Renal pelvis (tissue), 4 donors: ENCODE results near the gene VLDLR. TPM values are rescaled to one million over a fixed set of nuclear protein-coding genes. Genes with fewer than 3 reads are reported as not detected.

Experiments
- DNase-seq: peaks from one replicate; pipeline ENCODE4 v3.0.0-alpha.2; 2013
- polyA plus RNA-seq, 3 donors: library from polyadenylated mRNA; unstranded; fragments of 120-200 nt; gene quantifications; one replicate each; pipeline ENCODE4 v1.2.1, GENCODE V29; 2013; ENCODE audit not compliant: insufficient read length in 3 of 3

VLDLR gene
- polyA plus RNA-seq, 3 donors = 26.9 to 30.7 (median 29.9) TPM

GRCh38 chr9:2655411-2655901 is 33.9 kb downstream of the VLDLR start:
- DNase-seq = no peak

GRCh38 chr9:2657427-2657826 is 35.8 kb downstream of the VLDLR start:
- DNase-seq = no peak

GRCh38 chr9:2662496-2662895 is 40.9 kb downstream of the VLDLR start:
- DNase-seq = no peak

GRCh38 chr9:2663461-2664173 is 42.0 kb downstream of the VLDLR start:
- DNase-seq = no peak

DNA sequence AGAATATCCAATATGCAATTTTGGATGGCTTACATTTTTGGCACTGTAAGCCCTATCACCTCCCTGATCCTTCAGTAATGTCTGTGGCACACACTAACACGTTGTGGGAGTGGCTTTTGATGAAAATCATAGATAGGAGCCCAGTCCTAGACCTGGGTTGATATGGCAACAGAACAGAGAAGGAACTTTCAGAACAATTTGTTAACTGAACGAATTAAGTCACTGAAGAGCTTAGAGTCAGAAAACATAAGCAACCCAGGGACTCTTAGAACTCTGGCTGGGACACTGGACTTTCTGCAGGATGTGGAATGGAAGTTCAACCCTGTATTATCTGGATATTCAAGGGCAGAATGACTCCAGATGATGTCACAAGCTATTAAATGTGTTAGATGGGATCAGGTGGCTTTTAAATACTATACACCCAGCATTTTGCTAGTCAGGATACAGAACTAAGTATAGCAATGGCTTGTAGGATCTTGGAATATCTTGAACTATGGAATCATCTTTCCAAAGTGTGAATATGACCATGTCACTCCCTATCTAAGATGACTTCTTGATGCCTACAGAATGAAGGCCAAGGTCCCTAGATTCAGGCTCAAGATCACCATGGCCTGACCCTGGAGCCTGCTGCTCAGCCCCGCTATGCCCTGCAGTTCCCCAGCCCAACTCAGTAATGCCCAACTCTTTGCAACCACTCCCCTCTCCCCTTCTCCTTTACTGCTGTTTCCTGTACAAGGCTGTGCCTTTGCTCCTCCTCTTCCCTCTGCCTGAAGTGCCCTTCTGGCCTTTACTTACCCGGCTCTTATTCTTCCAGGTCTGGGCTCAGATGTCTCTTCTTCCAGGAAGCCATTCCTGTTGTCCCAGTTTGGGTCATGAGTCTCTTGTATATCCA is 42.8 kb downstream of the VLDLR start:
- no peak for DNase-seq

- no peak for DNase-seq
Observed at GRCh38 chr9:2666569-2666968, 45.0 kb downstream of the VLDLR start.

- DNase-seq = no peak
Observed at GRCh38 chr9:2673161-2673560, 51.6 kb downstream of the VLDLR start.

DNA sequence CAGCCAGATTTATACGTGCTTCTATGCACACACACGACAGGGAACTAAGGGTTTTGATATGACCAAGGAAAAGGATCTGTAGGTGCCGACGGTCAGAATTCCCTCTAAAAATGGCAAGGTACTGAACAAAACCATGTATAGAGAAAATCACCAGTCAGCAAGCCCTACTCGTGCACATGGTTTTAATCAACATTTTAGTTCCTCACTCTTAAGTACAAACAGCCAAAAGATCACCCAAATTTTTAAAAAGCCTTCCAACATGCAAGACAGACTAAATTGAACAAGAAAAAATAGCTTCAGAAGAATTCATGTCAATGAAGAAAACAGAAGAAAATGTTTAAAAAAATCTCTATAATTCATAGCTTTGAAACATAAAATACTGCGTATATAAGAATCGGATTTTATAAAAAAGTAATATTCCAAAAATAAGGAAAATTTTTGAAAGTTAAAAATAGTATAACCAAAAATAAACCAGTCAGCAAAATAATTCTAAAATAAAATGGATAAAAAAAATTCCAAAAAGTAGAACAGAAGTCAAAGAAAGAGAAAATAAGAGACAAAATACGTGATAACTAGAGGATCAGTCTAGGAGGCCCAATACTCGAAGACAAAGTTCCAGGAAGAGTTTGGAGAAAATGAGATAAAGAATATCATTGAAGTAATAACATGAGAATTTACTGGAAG is 52.7 kb downstream of the VLDLR start:
- no peak for DNase-seq

- no peak for DNase-seq
Observed at GRCh38 chr9:2675834-2676233, 54.2 kb downstream of the VLDLR start.

GRCh38 chr9:2676466-2676865 is 54.9 kb downstream of the VLDLR start:
- DNase-seq = no peak

DNA sequence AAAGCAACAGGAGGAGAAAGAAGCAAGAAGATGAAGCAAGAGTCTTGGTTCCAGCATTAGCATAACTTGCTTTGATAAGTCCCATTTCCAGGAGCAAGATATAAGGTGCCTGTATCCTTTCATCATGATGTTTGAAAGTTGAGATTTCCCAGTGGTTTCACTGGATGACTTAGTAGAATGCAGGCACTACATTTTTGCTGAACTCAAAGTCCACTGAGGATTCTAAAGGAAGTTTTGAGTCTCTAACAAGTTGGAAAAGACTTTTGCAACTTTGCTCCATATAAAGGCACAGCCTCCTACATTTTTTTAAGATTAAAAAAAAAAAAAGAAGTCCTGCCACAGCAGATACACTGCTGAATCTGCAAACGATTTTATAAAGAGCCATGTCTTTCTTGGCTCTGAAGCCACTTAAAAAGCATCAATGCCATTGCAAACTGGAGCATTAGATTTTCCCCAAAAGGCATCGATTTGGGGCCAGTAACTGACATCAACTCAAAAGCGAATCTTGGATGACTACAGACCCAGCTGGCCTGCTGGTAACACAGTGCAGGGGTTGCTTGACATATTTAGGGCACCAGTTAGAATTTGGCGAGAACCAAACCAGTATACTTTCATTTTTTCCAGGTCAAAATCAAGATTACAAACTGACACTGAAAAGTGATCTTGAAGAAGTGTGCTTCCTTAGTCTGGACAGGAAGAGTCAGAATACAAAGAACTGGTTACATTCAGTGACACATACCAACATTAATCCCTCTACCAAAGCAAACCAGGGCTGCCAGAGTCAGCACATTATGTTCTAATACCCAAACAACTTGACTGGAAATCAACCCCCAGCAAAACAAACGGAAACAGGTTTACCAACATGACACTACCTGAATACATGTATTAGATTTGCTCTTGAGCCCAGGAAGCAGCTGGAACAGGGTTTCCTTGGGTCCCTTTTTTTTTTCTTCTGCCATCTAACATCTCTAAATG is 56.6 kb downstream of the VLDLR start:
- DNase-seq = no peak

- DNase-seq = no peak
Observed at GRCh38 chr9:2679011-2679410, 57.4 kb downstream of the VLDLR start.

GRCh38 chr9:2681981-2682380 is 60.4 kb downstream of the VLDLR start:
- no peak for DNase-seq

DNA sequence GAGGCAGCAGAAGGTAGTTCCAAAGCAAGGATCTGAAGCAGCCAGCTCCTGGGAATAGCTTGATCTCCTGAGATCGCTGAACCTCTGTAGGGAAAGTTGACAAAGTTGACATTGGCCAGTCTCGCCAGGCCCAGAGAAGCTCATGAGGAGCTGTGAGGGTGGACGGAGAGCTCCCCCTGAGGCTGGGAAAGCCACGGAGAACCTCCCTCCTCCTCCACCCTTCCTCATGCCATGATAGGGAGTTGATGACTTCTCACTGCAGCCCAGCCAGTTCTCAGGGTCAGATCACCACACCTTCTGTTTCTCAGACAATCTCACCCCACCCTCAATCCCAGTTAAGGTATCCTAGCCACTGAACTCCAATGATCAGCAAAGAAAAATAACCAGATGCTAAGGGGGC is 65.3 kb downstream of the VLDLR start:
- no peak for DNase-seq

DNA sequence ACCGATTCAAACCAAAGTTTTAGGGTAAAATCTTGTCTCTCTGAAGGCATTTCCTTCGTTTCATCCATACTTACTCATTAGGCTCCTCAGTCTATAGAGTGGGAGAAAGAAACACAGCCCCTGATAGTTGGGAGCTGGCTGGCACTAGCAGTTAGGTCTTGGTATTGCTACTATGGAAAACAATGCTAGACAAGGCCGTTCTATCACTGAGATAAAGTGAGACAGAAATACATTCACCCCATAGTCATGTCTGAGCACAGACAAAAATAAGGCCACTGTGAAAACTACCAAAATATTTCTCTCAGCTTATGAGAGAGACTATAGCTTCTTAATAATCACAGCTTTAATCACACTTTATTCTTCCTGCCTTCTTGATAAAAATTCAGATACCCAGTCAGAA is 67.0 kb downstream of the VLDLR start:
- no peak for DNase-seq

- DNase-seq = no peak
Observed at GRCh38 chr9:2691212-2691611, 69.6 kb downstream of the VLDLR start.

DNA sequence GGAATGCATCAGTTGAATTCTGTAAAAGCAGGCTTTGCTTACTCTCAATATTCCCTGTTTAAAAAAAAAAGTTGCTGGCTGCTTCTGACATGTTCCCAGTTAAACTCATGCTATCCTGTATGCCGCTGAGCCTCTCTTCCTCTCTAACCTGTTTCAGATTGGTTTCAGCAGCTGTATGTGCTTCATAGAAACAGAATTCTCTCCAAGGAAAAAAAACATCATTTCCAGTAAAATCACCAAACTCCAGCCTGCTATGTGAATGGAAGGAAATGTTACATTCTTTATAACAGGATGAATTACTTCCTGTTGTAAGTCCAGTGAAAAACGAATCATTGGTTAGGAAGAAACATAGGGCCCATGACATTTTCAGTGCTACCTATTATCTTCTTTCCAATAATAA is 70.0 kb downstream of the VLDLR start:
- no peak for DNase-seq

DNA sequence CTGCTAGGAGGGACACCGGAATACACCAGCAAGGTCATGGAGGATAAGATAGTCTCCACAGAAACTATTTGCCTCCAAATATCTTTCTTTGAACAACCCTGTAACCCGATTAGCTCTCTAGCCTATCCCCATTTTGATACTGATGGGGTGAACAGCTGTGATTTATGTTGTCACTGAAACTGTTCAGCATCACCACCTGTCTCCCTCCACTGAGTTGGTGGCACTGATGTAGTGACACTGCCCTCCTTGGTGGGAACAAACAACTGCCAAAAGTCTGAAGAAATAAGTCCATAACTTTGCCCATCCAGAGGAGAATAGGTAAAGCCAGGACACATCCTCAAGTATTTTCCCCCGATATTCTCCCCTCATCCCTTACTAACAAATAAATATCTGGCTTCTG is 71.5 kb downstream of the VLDLR start:
- DNase-seq = no peak

- DNase-seq = no peak
Observed at GRCh38 chr9:2697492-2697891, 75.9 kb downstream of the VLDLR start.

DNA sequence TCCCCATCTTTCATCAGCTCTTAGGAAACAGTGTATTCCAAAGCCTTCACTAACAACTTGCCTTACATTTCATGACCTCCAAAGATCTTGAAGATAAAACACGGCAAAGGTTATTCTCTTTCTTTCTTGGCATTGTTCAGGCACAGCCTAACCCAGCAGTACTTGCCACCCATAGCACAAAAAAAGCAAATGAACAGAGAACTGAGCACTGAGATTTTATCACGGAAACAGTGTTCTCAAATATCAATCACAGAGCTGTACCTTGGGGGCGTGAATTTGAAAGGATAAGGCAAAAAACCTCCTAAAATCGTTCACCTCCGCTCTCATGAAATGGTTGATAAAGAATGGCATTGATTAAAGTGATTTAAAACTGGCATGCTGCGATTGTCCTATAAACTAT is 78.8 kb downstream of the VLDLR start:
- no peak for DNase-seq

DNA sequence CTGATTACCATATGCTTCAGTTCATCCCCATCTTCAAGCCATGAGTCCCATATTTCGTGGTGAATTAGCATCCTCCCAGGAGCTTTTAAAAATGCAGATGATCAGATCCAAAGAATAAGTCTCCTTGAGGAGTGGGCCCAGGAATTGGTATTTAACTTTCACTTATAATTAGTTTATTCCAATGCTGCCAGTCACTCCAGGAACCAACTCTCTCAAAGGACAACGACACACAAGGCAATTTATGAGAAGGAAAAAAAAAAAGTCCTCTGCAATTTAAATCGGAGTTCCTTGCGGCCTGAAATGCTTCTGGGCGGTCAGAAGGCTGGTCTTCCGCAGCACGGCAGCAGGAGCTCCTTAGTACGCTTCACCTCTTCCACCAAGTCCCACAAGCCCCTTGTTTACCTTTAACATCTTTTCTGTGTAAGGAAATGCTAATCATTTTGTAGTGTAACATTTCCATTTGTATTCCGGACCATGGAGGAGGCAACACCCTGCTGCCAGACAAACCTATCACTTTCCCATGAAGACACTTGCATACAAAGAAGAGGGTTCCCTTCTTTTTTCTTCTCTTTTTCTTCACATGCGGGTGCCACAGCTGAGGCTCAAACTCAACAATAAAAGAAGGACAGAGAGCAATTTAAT is 79.4 kb downstream of the VLDLR start:
- no peak for DNase-seq
